ENCODE measurements around the gene ZNF571.

Gene ZNF571

DNA sequence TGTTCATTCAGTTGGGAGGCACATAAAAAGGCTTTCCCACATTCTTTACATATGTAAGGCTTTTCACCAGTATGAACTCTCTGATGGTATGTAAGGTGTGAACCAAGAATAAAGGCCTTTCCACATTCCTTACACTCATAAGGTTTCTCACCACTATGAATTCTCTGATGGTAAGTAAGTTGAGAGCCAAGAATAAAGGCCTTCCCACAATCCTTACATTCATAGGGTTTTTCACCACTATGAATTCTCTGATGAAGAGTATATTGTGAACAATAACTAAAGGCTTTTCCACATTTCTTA is 29.3 kb downstream of the ZNF571 start:
- H3K4me1 ChIP-seq (ENCODE audit: insufficient read depth, low read length, severe bottlenecking): no peaks in the 10 kb centered on the region
- no peak overlapping the region for H3K9ac ChIP-seq (ENCODE audit: low read length)
- H3K27me3 ChIP-seq (ENCODE audit: insufficient read depth, low read length): no peaks in the 10 kb centered on the region
- no peaks in the 10 kb centered on the region for H3K79me2 ChIP-seq (ENCODE audit: insufficient read depth, low read length)
- no peaks in the 10 kb centered on the region for H3K9me2 ChIP-seq (ENCODE audit: low read depth, low read length)
- H3K9me3 ChIP-seq (ENCODE audit: low read length): peaks cover 68% of the 10 kb centered on the region
- H3F3A ChIP-seq (ENCODE audit: insufficient read depth, low read length): no peaks in the 10 kb centered on the region
- no peak overlapping the region for H2AFZ ChIP-seq (ENCODE audit: low read length)
- H3K4me3 ChIP-seq (ENCODE audit: low read depth, low read length, poor library complexity, severe bottlenecking): no peak overlapping the region
- peaks cover 47% of the 10 kb centered on the region for H3K36me3 ChIP-seq (ENCODE audit: insufficient read depth, low read length)
- H3K27ac ChIP-seq (ENCODE audit: low read depth, low read length, poor library complexity, severe bottlenecking): no peak overlapping the region
- TF ChIP-seq CTCF (IDR thresholded peaks at IDR 0.05; ENCODE audit: low read length) (no peak), EZH2 (IDR thresholded peaks at IDR 0.05; ENCODE audit: borderline replicate concordance, low read length) (no peak)
- no peaks in the 10 kb centered on the region for H4K20me1 ChIP-seq (ENCODE audit: insufficient read depth, low read length)
- H3K4me2 ChIP-seq (ENCODE audit: low read length): no peak overlapping the region

DNA sequence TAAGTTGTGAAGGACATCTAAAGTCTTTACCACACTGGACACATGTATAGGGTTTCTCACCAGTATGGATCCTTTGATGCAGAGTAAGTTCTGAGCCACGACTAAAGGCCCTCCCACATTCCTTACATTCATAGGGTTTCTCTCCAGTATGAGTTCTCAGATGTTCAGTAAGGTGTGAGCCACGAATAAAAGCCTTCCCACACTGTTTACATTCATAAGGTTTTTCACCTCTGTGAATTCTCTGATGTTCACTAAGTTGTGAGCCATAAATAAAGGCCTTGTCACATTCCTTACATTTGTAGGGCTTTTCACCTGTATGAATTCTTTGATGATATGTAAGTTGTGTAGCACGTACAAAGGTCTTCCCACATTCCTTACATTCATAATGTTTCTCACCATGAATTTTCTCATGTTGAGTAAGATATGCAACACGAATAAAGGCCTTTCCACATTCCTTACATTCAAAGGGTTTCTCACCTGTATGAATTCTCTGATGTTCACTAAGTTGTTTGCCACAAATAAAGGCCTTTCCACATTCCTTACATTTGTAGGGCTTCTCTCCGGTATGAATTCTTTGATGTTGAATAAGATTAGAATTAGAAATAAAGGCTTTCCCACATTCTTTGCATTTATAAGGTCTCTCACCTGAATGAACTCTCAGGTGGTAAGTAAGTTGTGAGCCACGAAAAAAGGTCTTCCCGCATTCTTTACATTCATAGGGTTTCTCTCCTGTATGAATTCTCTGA is 29.8 kb downstream of the ZNF571 start:
- Histone ChIP-seq H3K4me3 (ENCODE audit: low read depth, low read length, poor library complexity, severe bottlenecking) (no peak overlapping the region), H3K4me1 (ENCODE audit: insufficient read depth, low read length, severe bottlenecking) (no peaks in the 10 kb centered on the region), H3K9me3 (ENCODE audit: low read length) (peaks cover 62% of the 10 kb centered on the region)

DNA sequence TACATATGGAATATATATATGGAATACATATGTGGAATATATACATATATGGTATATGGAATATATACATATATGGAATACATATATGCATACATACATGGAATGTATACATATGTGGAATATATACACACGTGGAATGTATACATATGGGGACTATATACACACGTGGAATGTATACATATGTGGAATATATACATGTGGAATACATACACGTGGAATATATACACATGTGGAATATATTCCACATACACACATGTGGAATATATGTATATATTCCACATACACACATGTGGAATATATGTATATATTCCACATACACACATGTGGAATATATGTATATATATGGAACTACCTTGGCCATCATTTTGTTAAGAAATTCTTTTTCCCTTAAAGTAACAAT is 31.1 kb downstream of the ZNF571 start:
- no peak overlapping the region for H3K27ac ChIP-seq (ENCODE audit: low read depth, low read length, poor library complexity, severe bottlenecking)
- no peaks in the 10 kb centered on the region for H3K4me1 ChIP-seq (ENCODE audit: insufficient read depth, low read length, severe bottlenecking)
- H2AFZ ChIP-seq (ENCODE audit: low read length): no peak overlapping the region
- H3F3A ChIP-seq (ENCODE audit: insufficient read depth, low read length): no peaks in the 10 kb centered on the region
- peaks cover 70% of the 10 kb centered on the region for H3K9me3 ChIP-seq (ENCODE audit: low read length)
- H4K20me1 ChIP-seq (ENCODE audit: insufficient read depth, low read length): no peaks in the 10 kb centered on the region
- no peaks in the 10 kb centered on the region for H3K27me3 ChIP-seq (ENCODE audit: insufficient read depth, low read length)
- TF ChIP-seq CTCF (IDR thresholded peaks at IDR 0.05; ENCODE audit: low read length) (no peak), EZH2 (IDR thresholded peaks at IDR 0.05; ENCODE audit: borderline replicate concordance, low read length) (no peak)
- H3K9ac ChIP-seq (ENCODE audit: low read length): no peak overlapping the region
- H3K9me2 ChIP-seq (ENCODE audit: low read depth, low read length): no peaks in the 10 kb centered on the region
- H3K4me2 ChIP-seq (ENCODE audit: low read length): no peak overlapping the region
- no peaks in the 10 kb centered on the region for H3K79me2 ChIP-seq (ENCODE audit: insufficient read depth, low read length)
- H3K4me3 ChIP-seq (ENCODE audit: low read depth, low read length, poor library complexity, severe bottlenecking): no peak overlapping the region
- peaks cover 39% of the 10 kb centered on the region for H3K36me3 ChIP-seq (ENCODE audit: insufficient read depth, low read length)

More for the DNA sequence above, 29.8 kb downstream of the ZNF571 start:
- H2AFZ ChIP-seq (ENCODE audit: low read length): no peak overlapping the region
- H3K79me2 ChIP-seq (ENCODE audit: insufficient read depth, low read length): no peaks in the 10 kb centered on the region
- no peaks in the 10 kb centered on the region for H3K27me3 ChIP-seq (ENCODE audit: insufficient read depth, low read length)
- no peaks in the 10 kb centered on the region for H3K9me2 ChIP-seq (ENCODE audit: low read depth, low read length)
- no peak overlapping the region for H3K9ac ChIP-seq (ENCODE audit: low read length)
- no peaks in the 10 kb centered on the region for H4K20me1 ChIP-seq (ENCODE audit: insufficient read depth, low read length)
- no peak overlapping the region for H3K27ac ChIP-seq (ENCODE audit: low read depth, low read length, poor library complexity, severe bottlenecking)
- H3K4me2 ChIP-seq (ENCODE audit: low read length): no peak overlapping the region
- TF ChIP-seq EZH2 (IDR thresholded peaks at IDR 0.05; ENCODE audit: borderline replicate concordance, low read length) (no peak), CTCF (IDR thresholded peaks at IDR 0.05; ENCODE audit: low read length) (no peak)
- H3K36me3 ChIP-seq (ENCODE audit: insufficient read depth, low read length): peaks cover 42% of the 10 kb centered on the region
- no peaks in the 10 kb centered on the region for H3F3A ChIP-seq (ENCODE audit: insufficient read depth, low read length)
